Neural cell (in vitro differentiated cells): ENCODE results near the gene MYLK3. TPM values are rescaled to one million over a fixed set of nuclear protein-coding genes. Genes with fewer than 3 reads are reported as not detected.
"Not testable (repeated sequence)": the region's sequence is repeated elsewhere in the genome, so short reads cannot be mapped to it uniquely, and the experiment has no call there.

Experiments
- H2AFZ ChIP-seq: fragments of 200-600, 300-800 bp; sonication (generic), shearing (Covaris generic); 2 replicates; pipeline ENCODE4 v1.6.0; 2014; ENCODE audit warnings: low read depth, mild to moderate bottlenecking, antibody characterized with exemption, low read length, moderate library complexity
- H3F3A ChIP-seq: fragments of 200-600 bp; shearing (Covaris generic); 2 replicates; pipeline ENCODE4 v1.6.1; 2016; ENCODE audit warnings: mild to moderate bottlenecking, moderate library complexity, mixed read lengths, antibody characterized with exemption, low read length; ENCODE audit not compliant: insufficient read depth, poor library complexity, severe bottlenecking
- H3K27ac ChIP-seq: fragments of 200-600, 300-800 bp; sonication (generic), shearing (Covaris generic); 2 replicates; pipeline ENCODE4 v1.5.1; 2014; ENCODE audit warnings: mild to moderate bottlenecking, low read length, moderate library complexity
- H3K27me3 ChIP-seq: fragments of 300-800, 200-600 bp; sonication (generic), shearing (Covaris generic); 2 replicates; pipeline ENCODE4 v1.6.0; 2014; ENCODE audit warnings: mild to moderate bottlenecking, low read depth, low read length, moderate library complexity; ENCODE audit not compliant: insufficient read depth
- H3K36me3 ChIP-seq: fragments of 300-800, 200-600 bp; sonication (generic), shearing (Covaris generic); 2 replicates; pipeline ENCODE4 v1.5.1; 2014; ENCODE audit warnings: mild to moderate bottlenecking, antibody characterized with exemption, low read length, moderate library complexity; ENCODE audit not compliant: insufficient read depth
- H3K4me2 ChIP-seq: fragments of 300-800, 200-600 bp; sonication (generic), shearing (Covaris generic); 2 replicates; pipeline ENCODE4 v1.6.0; 2014; ENCODE audit warnings: mild to moderate bottlenecking, low read length
- H3K4me3 ChIP-seq: fragments of 300-800, 200-600 bp; sonication (generic), shearing (Covaris generic); 2 replicates; pipeline ENCODE4 v1.5.1; 2014; ENCODE audit warnings: mild to moderate bottlenecking, low read length, moderate library complexity
- H3K79me2 ChIP-seq: fragments of 200-600 bp; shearing (Covaris generic); replicated peaks from 2 replicates; pipeline ENCODE4 v1.6.0; 2014; ENCODE audit warnings: mild to moderate bottlenecking, low read length, moderate library complexity; ENCODE audit not compliant: insufficient read depth
- H3K9ac ChIP-seq: fragments of 300-800, 200-600 bp; sonication (generic), shearing (Covaris generic); 2 replicates; pipeline ENCODE4 v1.6.1; 2016; ENCODE audit warnings: mild to moderate bottlenecking, low read length, mixed read lengths
- H3K9me2 ChIP-seq: fragments of 200-600 bp; shearing (Covaris generic); 2 replicates; pipeline ENCODE4 v1.6.1; 2016; ENCODE audit warnings: mild to moderate bottlenecking, low read length, mixed read lengths; ENCODE audit not compliant: insufficient read depth
- H3K9me3 ChIP-seq: fragments of 200-600, 300-800 bp; sonication (generic), shearing (Covaris generic); 2 replicates; pipeline ENCODE4 v1.6.1; 2016; ENCODE audit warnings: mild to moderate bottlenecking, mixed run types, low read length, moderate library complexity, mixed read lengths
- H4K20me1 ChIP-seq: fragments of 200-600 bp; shearing (Covaris generic); 2 replicates; pipeline ENCODE4 v1.6.1; 2016; ENCODE audit warnings: mild to moderate bottlenecking, mixed run types; ENCODE audit not compliant: insufficient read depth
- EP300 ChIP-seq: fragments of 450-650 bp; conservative IDR thresholded peaks from 2 replicates; pipeline ENCODE4 v1.6.1; 2014; ENCODE audit warnings: antibody characterized with exemption, mild to moderate bottlenecking, moderate library complexity; ENCODE audit not compliant: poor library complexity, severe bottlenecking
- EZH2 ChIP-seq: fragments of 200-600, 300-800 bp; shearing (Covaris generic), sonication (generic); IDR thresholded peaks from 2 replicates; pipeline ENCODE4 v1.6.1; 2014; ENCODE audit warnings: antibody characterized with exemption, low read length, borderline replicate concordance, mild to moderate bottlenecking; ENCODE audit not compliant: insufficient read depth, poor library complexity, severe bottlenecking
- MXI1 ChIP-seq: fragments of 450-650 bp; conservative IDR thresholded peaks from 2 replicates; pipeline ENCODE4 v1.6.1; 2014; ENCODE audit warnings: antibody characterized with exemption, mild to moderate bottlenecking; ENCODE audit not compliant: poor library complexity, severe bottlenecking
- POLR2AphosphoS5 ChIP-seq: IDR thresholded peaks from 2 replicates; pipeline ENCODE4 v1.6.1; 2012
- RAD21 ChIP-seq: fragments of 450-650 bp; conservative IDR thresholded peaks from 2 replicates; pipeline ENCODE4 v1.6.1; 2014; ENCODE audit warnings: antibody characterized with exemption, mild to moderate bottlenecking, moderate library complexity
- SMC3 ChIP-seq: fragments of 450-650 bp; conservative IDR thresholded peaks from 2 replicates; pipeline ENCODE4 v1.6.1; 2014; ENCODE audit warnings: antibody characterized with exemption, mild to moderate bottlenecking, moderate library complexity; ENCODE audit not compliant: poor library complexity
- TAF1 ChIP-seq: IDR thresholded peaks from 2 replicates; pipeline ENCODE4 v1.6.1; 2012; ENCODE audit warnings: low read depth
- polyA plus RNA-seq: library from polyadenylated mRNA; depleted of rRNA; stranded (reverse); fragments of >200 nt; gene quantifications from 2 replicates; pipeline ENCODE4 v1.2.3, GENCODE V29; 2014
- TF ChIP-seq, protein P1 (sequence below): fragments of 450-650 bp; IDR thresholded peaks from 2 replicates; pipeline ENCODE4 v1.5.1; 2014; ENCODE audit warnings: antibody characterized with exemption, mild to moderate bottlenecking, moderate library complexity; ENCODE audit not compliant: poor library complexity, severe bottlenecking
- TF ChIP-seq, protein P2 (sequence below): IDR thresholded peaks from 2 replicates; pipeline ENCODE4 v1.6.1; 2012; ENCODE audit warnings: borderline replicate concordance

MYLK3 gene
- polyA plus RNA-seq, 1 donor from 2014 or later, result 0.07 TPM

GRCh38 chr16:46787909-46788308 lies 39.8 kb upstream of the MYLK3 start:
- Histone ChIP-seq H3K27me3 (no peaks in the 10 kb centered on the region), H3K9me3 (no peaks in the 10 kb centered on the region), H3K4me2 (no peak overlapping the region), H3K9ac (no peak overlapping the region), H3K4me3 (no peak overlapping the region), H2AFZ (no peak overlapping the region), H3K36me3 (no peaks in the 10 kb centered on the region), H3F3A (no peaks in the 10 kb centered on the region), H3K9me2 (no peaks in the 10 kb centered on the region), H4K20me1 (no peaks in the 10 kb centered on the region), H3K79me2 (no peaks in the 10 kb centered on the region), H3K27ac (no peak overlapping the region)
- TF ChIP-seq RAD21 (no peak), TAF1 (no peak), EP300 (no peak), SMC3 (no peak)
- TF ChIP-seq, protein P1, sequence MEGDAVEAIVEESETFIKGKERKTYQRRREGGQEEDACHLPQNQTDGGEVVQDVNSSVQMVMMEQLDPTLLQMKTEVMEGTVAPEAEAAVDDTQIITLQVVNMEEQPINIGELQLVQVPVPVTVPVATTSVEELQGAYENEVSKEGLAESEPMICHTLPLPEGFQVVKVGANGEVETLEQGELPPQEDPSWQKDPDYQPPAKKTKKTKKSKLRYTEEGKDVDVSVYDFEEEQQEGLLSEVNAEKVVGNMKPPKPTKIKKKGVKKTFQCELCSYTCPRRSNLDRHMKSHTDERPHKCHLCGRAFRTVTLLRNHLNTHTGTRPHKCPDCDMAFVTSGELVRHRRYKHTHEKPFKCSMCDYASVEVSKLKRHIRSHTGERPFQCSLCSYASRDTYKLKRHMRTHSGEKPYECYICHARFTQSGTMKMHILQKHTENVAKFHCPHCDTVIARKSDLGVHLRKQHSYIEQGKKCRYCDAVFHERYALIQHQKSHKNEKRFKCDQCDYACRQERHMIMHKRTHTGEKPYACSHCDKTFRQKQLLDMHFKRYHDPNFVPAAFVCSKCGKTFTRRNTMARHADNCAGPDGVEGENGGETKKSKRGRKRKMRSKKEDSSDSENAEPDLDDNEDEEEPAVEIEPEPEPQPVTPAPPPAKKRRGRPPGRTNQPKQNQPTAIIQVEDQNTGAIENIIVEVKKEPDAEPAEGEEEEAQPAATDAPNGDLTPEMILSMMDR, result no peak
- TF ChIP-seq, protein P2, sequence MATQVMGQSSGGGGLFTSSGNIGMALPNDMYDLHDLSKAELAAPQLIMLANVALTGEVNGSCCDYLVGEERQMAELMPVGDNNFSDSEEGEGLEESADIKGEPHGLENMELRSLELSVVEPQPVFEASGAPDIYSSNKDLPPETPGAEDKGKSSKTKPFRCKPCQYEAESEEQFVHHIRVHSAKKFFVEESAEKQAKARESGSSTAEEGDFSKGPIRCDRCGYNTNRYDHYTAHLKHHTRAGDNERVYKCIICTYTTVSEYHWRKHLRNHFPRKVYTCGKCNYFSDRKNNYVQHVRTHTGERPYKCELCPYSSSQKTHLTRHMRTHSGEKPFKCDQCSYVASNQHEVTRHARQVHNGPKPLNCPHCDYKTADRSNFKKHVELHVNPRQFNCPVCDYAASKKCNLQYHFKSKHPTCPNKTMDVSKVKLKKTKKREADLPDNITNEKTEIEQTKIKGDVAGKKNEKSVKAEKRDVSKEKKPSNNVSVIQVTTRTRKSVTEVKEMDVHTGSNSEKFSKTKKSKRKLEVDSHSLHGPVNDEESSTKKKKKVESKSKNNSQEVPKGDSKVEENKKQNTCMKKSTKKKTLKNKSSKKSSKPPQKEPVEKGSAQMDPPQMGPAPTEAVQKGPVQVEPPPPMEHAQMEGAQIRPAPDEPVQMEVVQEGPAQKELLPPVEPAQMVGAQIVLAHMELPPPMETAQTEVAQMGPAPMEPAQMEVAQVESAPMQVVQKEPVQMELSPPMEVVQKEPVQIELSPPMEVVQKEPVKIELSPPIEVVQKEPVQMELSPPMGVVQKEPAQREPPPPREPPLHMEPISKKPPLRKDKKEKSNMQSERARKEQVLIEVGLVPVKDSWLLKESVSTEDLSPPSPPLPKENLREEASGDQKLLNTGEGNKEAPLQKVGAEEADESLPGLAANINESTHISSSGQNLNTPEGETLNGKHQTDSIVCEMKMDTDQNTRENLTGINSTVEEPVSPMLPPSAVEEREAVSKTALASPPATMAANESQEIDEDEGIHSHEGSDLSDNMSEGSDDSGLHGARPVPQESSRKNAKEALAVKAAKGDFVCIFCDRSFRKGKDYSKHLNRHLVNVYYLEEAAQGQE, result no peak

DNA sequence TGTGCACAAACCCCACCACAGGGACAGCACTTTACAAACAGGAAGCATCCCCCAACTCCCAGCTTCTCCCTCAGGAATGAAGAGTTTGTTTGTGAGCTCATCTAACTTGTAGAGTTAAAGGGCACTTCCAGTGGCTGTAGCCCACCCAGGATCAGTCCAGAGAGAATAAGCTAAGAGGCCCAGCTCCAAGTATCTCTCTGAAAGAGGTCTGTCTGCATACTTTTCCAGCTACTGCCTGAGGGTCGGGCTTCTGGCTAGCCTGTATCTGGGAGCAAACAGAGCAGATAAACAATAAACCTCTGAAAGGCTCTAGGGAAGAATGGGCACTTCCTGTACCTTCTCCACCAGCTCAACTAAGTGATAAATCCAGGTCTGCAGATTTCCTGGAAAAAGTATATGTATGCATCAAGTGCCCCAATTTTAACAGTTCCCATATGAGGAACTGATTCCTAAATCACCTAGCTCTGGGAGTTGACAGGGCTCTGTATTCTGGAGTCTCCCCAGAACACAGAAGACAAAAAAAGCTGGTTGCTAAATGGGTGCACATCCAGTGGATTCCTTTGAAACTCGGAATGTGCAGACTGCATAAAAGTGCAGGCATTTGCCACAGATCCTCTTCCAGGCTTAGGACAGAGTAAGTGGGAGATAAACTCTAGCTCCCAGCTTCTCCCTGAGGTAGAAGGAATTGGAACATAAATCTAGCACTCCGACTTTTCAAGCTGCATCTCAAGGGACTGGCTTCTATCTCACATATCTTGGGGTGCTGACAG lies 37.1 kb upstream of the MYLK3 start:
- Histone ChIP-seq H3K4me2 (no peak overlapping the region), H3K79me2 (no peaks in the 10 kb centered on the region), H2AFZ (no peak overlapping the region), H3K4me3 (no peak overlapping the region), H3K9me3 (no peaks in the 10 kb centered on the region), H3K36me3 (no peaks in the 10 kb centered on the region), H3K9me2 (no peaks in the 10 kb centered on the region), H3F3A (no peaks in the 10 kb centered on the region), H3K27me3 (no peaks in the 10 kb centered on the region), H3K27ac (no peak overlapping the region), H4K20me1 (no peaks in the 10 kb centered on the region), H3K9ac (no peak overlapping the region)
- TF ChIP-seq, protein P2, result no peak
- TF ChIP-seq POLR2AphosphoS5, result no peak
- TF ChIP-seq, protein P1, result no peak
- no peak for TF ChIP-seq SMC3
- TF ChIP-seq EP300, result no peak
- no peak for TF ChIP-seq EZH2
- TF ChIP-seq MXI1, result no peak
- no peak for TF ChIP-seq RAD21
- no peak for TF ChIP-seq TAF1

GRCh38 chr16:46784569-46784968 lies 36.4 kb upstream of the MYLK3 start:
- not testable (repeated sequence) for H4K20me1 ChIP-seq, H3K9me2 ChIP-seq, H3K4me3 ChIP-seq, H2AFZ ChIP-seq, H3K27me3 ChIP-seq, H3K36me3 ChIP-seq, H3K4me2 ChIP-seq, H3K27ac ChIP-seq, H3K79me2 ChIP-seq, H3F3A ChIP-seq, H3K9me3 ChIP-seq, H3K9ac ChIP-seq
